Peyer's patch (tissue), 4 donors: ENCODE results near the gene C9orf43. TPM values are rescaled to one million over a fixed set of nuclear protein-coding genes. Genes with fewer than 3 reads are reported as not detected.

ENCODE experiments used
- DNase-seq, 3 donors: peaks; one replicate each; pipeline ENCODE4 v3.0.0-alpha.2; 2017 to 2019
- H3K27ac ChIP-seq, 4 donors: fragments of 200-600 bp; sonication (generic); one replicate each; pipeline ENCODE4 v1.5.1; 2016 to 2019
- H3K27me3 ChIP-seq, 2 donors: fragments of 200-600 bp; sonication (generic); one replicate each; pipeline ENCODE4 v1.5.1; 2019
- H3K36me3 ChIP-seq, 3 donors: fragments of 200-600 bp; sonication (generic); one replicate each; pipeline ENCODE4 v1.5.1; 2016 to 2019
- H3K4me1 ChIP-seq, 4 donors: fragments of 200-600 bp; sonication (generic); one replicate each; pipeline ENCODE4 v1.5.1; 2016 to 2019
- H3K4me3 ChIP-seq, 4 donors: fragments of 200-600 bp; sonication (generic); 1 replicate in 3 of 4; 2 replicates in 1 of 4; pipeline ENCODE4 v1.5.1; 2016 to 2019; ENCODE audit warnings: mild to moderate bottlenecking in 1 of 4
- H3K9me3 ChIP-seq, 4 donors: fragments of 200-600 bp; sonication (generic); one replicate each; pipeline ENCODE4 v1.5.1; 2016 to 2019; ENCODE audit warnings: mild to moderate bottlenecking in 1 of 4
- POLR2A ChIP-seq, 2 donors: fragments of 450-650 bp; IDR thresholded peaks; one replicate each; pipeline ENCODE4 v1.5.1; 2017; ENCODE audit warnings: antibody characterized with exemption in 2 of 2, mild to moderate bottlenecking in 2 of 2, moderate library complexity in 2 of 2
- total RNA-seq, 4 donors: library from RNA; depleted of rRNA; stranded (reverse); fragments of >200 nt; gene quantifications; one replicate each; pipeline ENCODE4 v1.1.0, GENCODE V29; 2016
- TF ChIP-seq, protein P1 (sequence below), 6 experiments: fragments of 450-650 bp in 4 of 6; fragments of 200-600 bp in 2 of 6; sonication (generic) in 1 of 6; IDR thresholded peaks; one replicate each; pipeline ENCODE4 v1.5.1; 2017 to 2019; ENCODE audit warnings: antibody characterized with exemption in 6 of 6, mild to moderate bottlenecking in 3 of 6, moderate library complexity in 1 of 6

The C9orf43 gene
- total RNA-seq, 4 donors from 2014 or later, result 1.1 to 5.0 (median 1.2) TPM; not detected in 1

DNA sequence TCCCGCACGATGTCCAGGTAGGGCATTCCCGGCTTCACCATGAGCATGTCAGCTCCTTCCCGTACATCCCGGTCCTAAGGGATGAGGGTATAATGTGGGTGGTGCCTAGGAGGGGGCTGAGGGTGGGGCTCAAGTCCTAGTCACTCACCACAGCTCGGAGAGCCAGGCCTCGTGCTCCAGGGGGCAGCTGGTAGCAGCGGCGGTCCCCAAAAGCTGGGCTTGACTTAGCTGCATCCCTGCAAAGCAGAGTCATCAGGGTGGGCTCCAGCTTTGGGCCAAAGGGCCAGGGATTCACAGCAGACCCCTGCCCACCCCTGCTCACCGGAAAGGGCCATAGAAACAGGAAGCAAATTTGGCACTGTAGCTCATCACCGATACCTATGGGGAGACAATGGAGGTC lies 21.1 kb upstream of the C9orf43 start:
- Histone ChIP-seq H3K4me3 (no peak overlapping the region), H3K27me3 (no peaks in the 10 kb centered on the region), H3K9me3 (no peaks in the 10 kb centered on the region), H3K4me1 (peaks cover 0 to 34% (median 10%) of the 10 kb centered on the region in 4 donors), H3K36me3 (peaks cover 0 to 61% (median 0%) of the 10 kb centered on the region in 3 donors), H3K27ac (peak overlapping the region in 1 of 4 donors; percentile 85)
- DNase-seq, result no peak
- TF ChIP-seq, protein P1, sequence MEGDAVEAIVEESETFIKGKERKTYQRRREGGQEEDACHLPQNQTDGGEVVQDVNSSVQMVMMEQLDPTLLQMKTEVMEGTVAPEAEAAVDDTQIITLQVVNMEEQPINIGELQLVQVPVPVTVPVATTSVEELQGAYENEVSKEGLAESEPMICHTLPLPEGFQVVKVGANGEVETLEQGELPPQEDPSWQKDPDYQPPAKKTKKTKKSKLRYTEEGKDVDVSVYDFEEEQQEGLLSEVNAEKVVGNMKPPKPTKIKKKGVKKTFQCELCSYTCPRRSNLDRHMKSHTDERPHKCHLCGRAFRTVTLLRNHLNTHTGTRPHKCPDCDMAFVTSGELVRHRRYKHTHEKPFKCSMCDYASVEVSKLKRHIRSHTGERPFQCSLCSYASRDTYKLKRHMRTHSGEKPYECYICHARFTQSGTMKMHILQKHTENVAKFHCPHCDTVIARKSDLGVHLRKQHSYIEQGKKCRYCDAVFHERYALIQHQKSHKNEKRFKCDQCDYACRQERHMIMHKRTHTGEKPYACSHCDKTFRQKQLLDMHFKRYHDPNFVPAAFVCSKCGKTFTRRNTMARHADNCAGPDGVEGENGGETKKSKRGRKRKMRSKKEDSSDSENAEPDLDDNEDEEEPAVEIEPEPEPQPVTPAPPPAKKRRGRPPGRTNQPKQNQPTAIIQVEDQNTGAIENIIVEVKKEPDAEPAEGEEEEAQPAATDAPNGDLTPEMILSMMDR (IDR thresholded peaks at IDR 0.05), result no peak
- TF ChIP-seq POLR2A (IDR thresholded peaks at IDR 0.05), result no peak

DNA sequence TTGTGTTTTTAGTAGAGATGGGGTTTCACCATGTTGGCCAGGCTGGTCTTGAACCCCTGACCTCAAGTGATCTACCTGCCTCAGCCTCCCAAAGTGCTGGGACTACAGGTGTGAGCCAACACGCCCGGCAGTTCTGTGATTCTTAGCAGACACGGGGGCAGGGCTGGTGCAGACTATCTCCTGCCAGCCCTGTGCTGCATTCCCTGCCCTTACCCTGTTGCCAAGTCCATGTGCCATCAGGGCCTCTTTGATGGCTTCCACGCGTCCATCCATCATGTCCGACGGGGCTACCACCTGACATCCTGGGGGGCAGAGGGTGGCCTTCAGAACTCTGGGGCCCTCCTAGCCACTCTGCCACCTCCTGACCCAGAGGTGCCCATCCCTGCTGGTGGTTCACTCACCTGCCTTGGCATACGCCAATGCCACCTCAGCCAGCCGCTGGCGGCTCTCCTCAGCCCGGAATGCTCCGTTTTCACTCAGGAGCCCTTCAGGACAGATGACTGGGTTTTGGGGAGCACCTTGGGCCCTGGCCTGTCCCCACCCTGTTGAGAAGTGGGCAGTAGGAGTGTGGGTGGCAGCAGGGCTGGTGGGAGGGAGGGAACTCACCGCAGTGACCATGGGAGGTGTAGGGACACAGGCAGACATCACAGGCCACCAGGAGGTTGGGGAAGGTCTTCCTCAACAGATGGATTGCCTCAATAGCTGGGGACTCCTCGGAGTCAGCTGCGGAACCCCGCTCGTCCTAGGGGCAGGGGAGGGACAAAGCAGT lies 20.2 kb upstream of the C9orf43 start:
- peaks cover 0 to 38% (median 10%) of the 10 kb centered on the region in 4 donors for H3K4me1 ChIP-seq
- no peak for DNase-seq
- H3K36me3 ChIP-seq, result peaks cover 0 to 61% (median 0%) of the 10 kb centered on the region in 3 donors
- H3K9me3 ChIP-seq, result no peaks in the 10 kb centered on the region
- no peak overlapping the region for H3K4me3 ChIP-seq
- no peaks in the 10 kb centered on the region for H3K27me3 ChIP-seq
- H3K27ac ChIP-seq, result no peak overlapping the region
- no peak for TF ChIP-seq POLR2A (IDR thresholded peaks at IDR 0.05)
- TF ChIP-seq, protein P1 (IDR thresholded peaks at IDR 0.05), result no peak

DNA sequence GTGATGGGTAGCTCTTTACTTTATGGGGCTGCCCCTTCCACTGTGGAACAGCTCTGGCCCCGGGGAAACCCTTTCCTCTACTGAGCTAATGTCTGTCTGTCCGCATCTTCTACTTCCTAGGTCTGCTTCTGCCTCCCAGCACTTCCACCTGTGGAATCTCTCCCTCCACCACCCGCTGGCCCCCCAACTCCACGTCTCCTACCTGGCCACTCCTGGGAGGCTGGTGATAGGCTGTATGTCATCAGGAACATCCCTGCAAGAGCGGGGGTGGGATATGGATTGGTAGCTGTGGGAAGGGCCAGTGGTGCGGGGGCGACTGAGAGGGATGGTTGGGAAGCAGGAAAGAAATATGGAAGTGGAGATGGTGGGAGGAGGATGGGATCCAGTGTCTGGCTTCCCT lies 18.6 kb upstream of the C9orf43 start:
- Histone ChIP-seq H3K4me3 (no peak overlapping the region), H3K36me3 (peaks cover 0 to 61% (median 0%) of the 10 kb centered on the region in 3 donors), H3K9me3 (no peaks in the 10 kb centered on the region), H3K4me1 (peaks cover 0 to 30% (median 7%) of the 10 kb centered on the region in 4 donors), H3K27ac (no peak overlapping the region), H3K27me3 (no peaks in the 10 kb centered on the region)
- TF ChIP-seq, protein P1 (IDR thresholded peaks at IDR 0.05), result no peak
- TF ChIP-seq POLR2A (IDR thresholded peaks at IDR 0.05), result no peak
- DNase-seq, result no peak

DNA sequence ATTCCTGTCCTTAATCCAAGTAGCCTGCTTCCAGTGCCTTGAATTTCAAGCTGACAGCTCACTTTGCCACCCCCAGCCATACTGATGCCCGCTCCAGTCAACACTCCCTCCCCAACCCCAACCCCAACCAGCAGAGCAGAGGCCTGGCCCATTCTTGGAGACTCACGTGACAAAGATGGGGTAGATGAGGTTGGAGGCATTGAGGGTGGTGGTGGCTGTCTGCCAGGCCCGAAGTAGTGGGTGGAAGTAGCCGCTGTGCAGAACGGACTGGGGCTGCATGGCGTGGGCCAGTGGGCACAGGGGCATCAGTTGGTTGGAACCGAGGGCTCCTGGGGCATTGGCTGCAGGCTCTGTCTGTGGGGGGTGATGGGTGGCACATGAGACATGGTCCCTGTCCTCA lies 17.3 kb upstream of the C9orf43 start:
- no peaks in the 10 kb centered on the region for H3K27me3 ChIP-seq
- H3K36me3 ChIP-seq, result peaks cover 0 to 56% (median 0%) of the 10 kb centered on the region in 3 donors
- H3K9me3 ChIP-seq, result no peaks in the 10 kb centered on the region
- no peak overlapping the region for H3K4me3 ChIP-seq
- no peak for TF ChIP-seq POLR2A (IDR thresholded peaks at IDR 0.05)
- TF ChIP-seq, protein P1 (IDR thresholded peaks at IDR 0.05), result no peak
- no peak overlapping the region for H3K27ac ChIP-seq
- DNase-seq, result no peak
- H3K4me1 ChIP-seq, result peaks cover 0 to 27% (median 3%) of the 10 kb centered on the region in 4 donors

DNA sequence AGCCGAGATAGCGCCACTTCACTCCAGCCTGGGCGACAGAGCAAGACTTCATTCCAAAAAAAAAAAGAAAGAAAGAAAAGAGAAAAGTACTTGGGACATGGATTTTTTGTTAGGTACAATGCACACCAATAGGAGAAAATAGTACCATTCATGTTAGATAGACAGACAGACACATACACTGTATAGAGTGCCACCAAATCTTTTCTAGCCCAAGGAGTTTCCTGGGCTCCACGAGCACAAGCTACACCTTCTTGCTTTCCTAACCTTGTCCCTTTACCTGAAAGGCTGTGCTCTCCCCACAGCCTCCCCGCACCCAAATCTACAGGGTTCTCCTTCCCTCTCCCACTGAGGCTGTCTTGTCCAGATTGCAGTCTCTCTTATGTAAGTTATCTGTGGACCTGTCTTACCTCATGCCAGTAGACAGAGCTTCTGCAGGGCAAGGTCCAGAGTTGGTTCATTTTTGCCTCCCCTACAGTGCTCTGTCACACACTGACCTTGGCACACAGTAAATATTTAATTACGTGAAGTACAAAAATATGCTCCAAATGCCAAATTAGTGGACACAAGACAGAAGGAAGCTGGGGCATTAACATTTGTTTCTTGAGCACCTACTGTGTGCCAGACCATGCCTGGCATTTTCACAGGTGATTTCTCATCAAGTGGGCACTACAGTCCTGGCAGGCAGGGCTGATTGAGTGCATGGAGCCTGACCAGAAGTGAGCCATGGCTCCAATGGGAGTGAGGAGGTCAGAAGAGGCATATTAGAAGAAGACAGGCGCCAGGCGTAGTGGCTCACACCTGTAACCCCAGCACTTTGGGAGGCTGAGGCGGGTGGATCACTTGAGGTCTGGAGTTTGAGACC lies 15.3 kb upstream of the C9orf43 start:
- Histone ChIP-seq H3K27me3 (no peaks in the 10 kb centered on the region), H3K9me3 (no peaks in the 10 kb centered on the region), H3K4me1 (peaks cover 0 to 26% (median 6%) of the 10 kb centered on the region in 4 donors), H3K4me3 (no peak overlapping the region), H3K27ac (peak overlapping the region in 2 of 4 donors; percentile 47 to 63), H3K36me3 (peaks cover 0 to 36% (median 0%) of the 10 kb centered on the region in 3 donors)
- peak in 1 of 3 donors; percentile 68 for DNase-seq
- TF ChIP-seq, protein P1 (IDR thresholded peaks at IDR 0.05), result no peak
- TF ChIP-seq POLR2A (IDR thresholded peaks at IDR 0.05), result peak in 1 of 2 donors; percentile 17
